Embryonic facial prominence (tissue), 1 donor: ENCODE data around the gene IL26.
"Not testable (repeated sequence)": the region's sequence is repeated elsewhere in the genome, so short reads cannot be mapped to it uniquely, and the experiment has no call there.

ENCODE experiments used
- DNase-seq: peaks from one replicate; pipeline ENCODE4 v3.0.0-alpha.2; 2016; ENCODE audit errors: extremely low spot score

The IL26 gene

DNA sequence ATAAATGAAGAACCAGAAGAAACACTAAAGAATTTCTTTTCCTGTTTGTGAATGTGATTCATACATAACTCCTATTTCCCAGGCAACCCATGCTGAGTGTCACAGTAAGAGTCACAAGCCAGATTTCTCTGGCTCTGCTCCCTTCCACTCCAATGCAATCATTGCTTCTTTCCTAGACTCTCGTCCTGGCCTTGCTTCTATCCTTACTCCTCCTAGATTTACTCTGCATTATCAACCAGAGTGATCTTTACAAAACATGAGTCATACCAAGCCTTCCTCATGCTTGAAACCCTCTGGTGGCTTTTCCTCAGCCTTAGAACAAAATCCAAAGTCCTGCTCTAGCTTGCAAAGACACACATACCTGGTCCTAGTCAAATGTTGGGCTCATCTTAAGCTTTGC, 14.5 kb upstream of the IL26 start:
- no peak for DNase-seq

DNA sequence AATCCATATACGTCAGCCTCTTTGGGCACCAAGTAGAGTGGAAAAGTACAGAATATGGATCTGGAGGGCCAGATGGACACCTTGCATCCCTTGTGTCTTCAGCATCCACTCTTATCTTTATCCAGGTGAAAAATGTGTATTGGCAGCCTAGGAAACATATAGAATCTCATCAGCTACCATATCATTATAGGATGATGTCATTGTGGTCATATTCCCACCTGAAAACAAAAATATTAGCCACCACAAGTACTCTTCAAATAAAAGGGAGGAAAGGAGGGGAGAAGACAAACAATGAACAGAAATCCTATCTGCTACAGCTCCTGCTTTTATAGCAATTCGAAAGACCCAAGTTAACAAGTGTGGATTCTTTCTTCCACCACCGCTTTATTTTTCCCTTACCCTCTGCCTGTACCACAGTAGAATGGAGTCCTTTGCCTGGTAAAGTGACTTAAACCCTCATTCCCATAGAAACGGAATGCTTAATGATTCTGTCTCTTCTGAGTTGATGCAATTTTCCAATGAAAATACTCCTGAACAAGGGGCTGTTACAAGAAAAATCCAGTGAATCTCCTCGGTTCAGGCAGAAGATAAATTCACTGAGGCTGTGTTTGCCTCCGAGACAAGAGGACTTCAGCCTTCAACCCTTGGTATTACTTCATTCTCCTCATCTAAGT, 13.8 kb upstream of the IL26 start:
- DNase-seq, result no peak

DNA sequence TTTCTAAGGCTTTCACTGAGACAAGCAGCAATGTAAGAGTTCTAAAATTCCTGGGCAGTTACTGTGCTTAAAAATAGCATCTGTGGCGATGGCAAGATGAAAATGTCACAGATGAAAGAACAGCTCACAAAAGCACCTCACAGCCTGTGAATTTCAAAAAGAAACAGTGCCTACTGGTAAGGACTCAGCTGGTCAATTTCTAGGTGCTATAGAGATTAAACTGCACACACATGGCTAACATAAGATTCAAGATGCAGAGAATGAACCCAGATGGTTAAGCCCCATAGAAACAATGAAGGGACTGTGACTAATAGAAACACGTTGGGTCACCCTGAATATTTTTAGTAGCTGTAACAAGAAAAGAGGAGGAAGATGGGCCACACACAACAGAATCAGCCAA, 12.0 kb upstream of the IL26 start:
- DNase-seq, result no peak

DNA sequence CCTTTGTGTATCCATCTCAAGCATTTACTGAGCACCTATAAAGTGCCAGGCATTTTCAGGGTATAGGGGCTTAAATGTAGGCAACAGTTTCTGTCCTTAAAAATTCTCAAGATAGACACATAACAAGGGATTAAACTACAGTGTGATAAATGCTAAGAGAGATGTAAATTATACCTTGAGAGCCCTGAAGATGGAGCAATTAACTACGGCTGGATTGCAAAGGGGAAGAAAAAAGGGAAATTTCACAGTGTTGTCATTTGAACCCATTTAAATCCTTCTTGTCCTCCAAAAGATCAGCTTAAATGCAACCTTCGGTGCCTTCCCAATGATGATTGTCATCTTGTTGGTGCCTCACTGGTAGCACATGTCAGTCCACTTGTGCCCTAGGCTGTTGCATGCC, 11.5 kb upstream of the IL26 start:
- DNase-seq, result no peak

DNA sequence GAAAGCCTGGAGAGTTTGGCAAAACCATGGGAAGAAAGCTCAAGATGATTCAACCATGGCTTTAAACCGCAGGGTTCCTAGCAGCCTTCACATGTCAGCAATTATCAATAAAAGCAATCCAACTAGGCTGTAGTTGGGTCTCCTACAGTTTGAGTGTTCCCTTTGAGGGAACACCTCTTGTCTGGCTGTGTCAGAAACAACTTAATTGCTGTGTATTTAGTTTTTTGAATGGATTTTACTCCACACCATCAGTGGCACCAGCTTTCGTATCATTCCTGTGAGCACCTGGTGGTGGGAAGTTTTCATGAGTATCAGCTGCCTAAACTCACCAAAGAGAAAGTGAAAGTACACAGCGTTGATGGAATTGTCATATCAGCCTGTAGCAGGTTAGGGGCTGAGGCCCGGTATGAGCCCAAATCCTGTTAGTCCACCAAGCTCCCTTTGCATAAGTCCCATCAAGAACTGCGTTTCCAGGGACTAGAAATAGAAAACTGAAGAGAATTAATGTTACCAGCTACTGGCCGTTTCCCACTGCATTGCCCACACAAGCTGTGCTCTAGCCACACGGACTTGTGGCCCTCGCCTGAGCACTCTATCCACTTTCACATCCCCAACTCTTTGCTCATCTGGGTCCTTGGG, 10.9 kb upstream of the IL26 start:
- DNase-seq, result no peak

DNA sequence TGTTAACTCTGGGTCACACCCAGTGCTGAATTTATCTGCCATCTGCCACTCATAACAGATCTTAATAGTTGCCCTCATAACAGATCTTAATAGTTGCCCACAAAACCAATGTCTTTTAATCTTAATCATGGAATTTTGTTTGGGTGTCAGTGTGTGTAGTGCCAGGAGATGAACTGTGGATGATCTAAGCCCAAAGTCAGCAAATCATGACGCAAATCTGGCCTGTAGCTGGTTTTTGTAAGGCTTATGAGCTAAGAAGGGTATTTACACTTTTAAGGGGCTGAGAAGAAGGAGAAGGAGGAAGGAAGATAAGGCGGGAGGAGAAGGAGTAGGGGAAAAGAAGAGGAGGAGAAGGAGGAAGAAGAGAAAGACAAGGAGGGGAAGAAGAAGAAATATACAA, 10.0 kb upstream of the IL26 start:
- DNase-seq, result no peak

DNA sequence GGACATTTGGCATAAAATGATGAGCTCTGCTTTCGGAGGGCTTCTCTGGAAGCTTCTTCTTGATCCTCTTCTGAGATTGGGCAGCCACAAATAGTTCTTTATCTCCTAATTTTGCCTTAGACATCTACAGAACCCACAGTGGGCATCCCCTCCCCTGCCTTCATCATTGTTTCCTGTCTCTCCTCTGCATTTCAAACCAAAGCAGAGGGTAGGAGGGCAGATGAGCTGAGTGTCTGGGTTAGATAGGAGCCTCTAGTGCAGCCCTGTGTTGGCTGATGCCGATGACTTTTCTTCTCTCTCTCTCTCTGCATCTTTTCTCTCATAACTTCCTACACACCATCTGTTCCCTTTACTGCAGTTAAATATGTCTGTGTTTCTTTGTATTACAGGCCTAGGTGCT, 8.5 kb upstream of the IL26 start:
- no peak for DNase-seq

DNA sequence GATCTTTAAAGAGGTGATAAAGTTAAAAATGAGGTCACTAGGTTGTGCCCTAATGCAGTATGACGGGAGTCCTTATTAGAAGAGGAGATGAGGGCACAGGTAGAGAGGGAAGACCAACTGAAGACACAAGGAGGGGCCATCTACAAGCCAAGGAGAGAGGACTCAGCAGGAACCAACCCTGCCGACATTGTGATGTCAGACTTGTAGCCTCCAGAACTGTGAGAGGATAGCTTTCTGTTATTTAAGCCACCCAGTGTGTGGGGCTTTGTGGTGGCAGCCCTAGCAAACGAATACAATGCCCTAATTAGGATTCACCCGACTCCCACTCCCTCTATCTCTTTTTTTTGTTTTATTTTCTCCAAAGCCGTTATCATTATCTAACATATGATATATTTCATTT, 7.9 kb upstream of the IL26 start:
- DNase-seq, result no peak

DNA sequence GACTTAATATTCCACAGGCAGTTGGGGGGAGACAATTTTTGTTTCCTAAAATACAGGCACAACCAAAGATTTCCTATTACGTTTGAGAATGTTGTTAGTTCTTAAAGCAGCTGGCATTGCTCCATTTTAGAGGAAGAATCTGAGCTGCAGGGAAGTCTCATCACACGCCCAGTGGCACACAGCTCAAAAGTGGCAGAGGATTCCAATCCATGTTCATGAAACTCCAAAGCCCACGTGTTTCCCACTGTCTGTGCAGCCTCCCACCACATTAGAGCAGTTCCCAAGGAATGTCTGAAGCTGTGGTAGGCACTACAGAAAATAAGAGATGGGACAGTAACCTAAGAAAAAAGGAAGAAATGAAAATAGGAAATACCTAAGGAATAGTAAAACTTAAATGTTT, 6.1 kb upstream of the IL26 start:
- DNase-seq, result no peak

DNA sequence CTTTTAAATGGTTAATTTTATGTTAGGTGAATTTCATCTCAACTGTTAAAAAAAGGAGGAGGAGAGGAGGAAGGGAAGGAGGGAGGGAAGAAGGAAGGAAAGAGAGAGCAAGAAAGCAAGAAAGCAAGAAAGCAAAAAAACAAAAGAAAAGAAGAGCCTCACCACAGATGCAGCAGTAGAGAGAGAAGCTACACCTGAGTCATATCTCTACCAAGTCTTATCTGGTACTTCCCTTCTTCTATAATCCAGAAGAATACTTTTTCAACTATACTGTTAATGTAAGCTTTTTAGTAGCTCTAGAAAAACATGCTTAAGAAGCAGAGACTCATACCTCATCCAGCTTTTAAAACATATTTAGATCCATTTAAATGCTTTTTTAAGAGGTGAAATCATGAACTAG, 5.6 kb upstream of the IL26 start:
- no peak for DNase-seq

DNA sequence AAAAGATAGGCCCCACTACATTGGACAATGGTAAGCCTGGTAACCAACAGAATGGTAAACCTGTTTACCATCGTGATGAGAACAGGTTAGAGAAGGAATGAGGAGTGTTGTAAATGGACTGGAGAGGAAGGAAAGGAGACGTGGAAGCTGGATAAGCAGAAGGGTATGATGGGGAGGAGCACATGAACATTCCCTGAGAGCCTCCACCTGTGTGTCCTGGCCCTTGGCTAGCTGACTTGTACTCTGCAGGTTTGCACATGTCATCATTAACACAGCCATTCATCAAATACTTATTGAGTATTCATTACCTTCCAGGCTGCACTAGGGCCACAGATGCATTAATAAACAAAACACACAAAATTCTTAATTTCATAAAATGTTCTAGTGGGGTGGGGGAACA, 4.3 kb upstream of the IL26 start:
- no peak for DNase-seq

DNA sequence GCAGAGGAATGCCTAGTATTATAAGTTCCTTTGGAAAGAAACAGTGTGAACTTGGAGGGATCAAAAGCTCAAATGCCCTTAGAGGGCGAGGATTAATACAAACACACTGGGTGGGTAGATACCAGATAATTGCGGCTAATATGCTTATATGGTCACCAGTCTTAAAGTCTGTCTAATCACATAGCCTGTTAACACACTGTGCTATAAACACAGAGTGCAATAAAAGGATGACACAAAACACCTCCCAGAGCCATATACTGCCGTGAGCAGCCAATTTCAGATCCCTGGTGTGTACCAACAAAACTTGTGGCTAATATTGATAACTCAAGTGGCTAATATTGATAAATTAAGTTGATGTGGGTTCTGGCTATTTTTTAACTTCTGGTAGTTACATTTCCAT, 1.7 kb upstream of the IL26 start:
- DNase-seq, result no peak

DNA sequence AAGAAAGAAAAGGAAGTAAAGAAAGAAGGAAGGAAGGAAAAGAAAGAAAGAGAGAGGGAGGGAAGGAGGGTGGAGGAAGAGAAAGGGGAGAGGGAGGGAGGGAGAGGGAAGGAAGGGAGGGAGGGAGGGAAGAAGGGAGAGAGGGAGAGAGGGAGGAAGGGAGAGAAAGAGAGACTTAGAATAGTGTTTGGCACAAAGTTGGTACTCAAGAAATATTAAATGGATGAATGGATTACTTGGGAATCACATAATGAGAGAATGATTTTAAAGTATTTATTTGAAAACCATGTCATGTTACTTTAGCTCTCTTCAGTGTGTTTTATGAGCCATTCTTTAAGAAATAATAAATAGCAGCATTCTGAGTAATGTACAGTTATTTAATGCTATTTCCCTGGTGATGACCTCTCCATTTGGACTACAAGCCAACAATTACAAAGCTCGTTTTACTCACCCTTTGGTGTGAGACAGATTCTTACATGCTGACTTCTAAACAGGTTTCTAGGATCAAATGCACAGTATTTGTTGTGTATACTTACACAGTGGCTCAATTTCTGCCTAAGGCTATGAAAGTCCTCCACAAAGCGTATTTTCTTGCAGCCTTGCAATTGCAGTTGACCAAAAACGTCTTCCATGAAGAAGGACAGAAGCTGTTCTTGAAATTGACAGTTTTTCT, 861 bp downstream of the IL26 start:
- DNase-seq, result no peak

DNA sequence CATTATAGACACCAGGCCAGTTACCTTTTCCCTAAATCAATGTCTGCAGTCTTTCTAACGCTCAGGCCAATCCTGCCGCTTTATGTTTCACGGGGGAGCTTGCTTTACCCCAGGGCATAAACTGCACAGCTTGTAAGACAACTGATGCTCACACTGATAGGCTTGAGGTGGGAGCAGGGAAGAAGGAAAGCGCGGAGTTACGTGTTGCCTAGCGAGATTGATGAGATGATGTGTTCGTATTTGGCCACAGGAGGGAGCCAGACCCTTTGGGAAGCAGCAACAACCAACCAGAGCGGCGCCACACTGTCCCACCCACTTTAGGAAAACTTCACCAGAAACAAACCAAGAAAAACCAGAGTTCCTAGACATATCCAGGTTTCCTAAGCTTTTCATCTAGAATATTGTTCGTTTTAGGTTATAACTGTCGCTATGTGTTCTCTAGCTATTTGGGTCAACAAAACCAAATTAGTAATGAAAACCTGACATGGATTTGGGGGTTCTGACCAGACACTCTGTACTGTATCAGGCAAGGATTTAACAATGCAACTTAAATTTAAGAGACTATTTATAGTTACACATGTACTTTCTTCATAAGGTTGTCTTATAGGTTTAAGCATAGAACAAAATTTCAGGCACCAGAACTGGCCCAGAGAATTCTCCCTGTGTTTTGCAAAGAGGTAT, 2.4 kb downstream of the IL26 start:
- DNase-seq, result peak; percentile 65

DNA sequence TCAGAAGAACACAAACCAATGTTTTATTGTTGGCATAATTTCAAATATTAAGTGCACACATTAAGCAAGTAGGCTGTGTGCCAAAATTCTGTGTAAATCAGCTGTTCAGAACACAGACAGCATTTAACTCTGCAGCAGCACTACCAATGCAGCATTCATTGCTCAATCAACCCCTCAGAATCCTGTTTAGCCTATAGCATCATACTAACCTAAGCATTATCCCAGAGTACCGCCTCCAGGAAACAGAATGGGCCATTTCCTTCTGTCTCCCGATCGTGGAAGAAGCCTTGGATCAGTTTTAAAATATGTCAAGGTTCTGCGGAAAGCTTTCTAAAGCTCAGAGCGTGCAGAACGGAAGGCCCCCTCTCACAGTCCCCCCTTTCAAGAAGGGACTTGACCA, 3.3 kb downstream of the IL26 start:
- DNase-seq, result no peak

DNA sequence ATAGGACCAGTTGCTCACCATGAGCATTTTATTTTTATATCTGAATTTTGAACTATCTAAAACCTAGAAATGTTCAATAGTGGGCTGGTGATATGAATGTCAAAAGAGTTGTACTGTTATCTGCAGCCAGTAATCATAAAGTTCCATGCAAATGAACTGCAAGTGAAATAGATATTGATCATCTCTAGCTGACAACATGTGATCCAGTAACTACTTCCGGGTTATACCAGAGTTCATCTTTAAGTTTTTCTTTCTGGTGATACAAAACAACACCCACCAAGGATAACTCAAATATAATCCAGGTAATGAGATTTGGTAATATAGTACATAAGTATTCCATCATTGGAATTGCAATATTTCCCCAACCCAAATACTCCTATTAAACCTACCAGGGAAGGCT, 4.1 kb downstream of the IL26 start:
- no peak for DNase-seq

DNA sequence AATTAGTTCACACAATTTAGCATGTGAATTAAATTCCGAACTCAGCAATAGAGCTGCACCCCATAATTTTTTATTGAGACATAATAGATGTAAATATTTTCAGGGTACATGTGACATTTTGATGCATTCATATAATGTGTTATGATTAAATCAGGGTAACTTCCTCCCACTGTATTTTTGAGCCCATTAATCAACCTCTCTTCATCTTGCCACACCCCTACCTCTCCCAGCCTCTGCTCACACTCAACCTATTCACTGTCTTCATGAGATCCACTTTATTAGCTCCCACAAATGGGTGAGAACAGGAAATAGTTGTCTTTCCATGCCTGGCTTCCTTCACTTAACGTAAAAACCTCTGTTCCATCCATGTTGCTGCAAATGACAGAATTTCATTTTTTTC, 14.7 kb downstream of the IL26 start:
- DNase-seq, result no peak

DNA sequence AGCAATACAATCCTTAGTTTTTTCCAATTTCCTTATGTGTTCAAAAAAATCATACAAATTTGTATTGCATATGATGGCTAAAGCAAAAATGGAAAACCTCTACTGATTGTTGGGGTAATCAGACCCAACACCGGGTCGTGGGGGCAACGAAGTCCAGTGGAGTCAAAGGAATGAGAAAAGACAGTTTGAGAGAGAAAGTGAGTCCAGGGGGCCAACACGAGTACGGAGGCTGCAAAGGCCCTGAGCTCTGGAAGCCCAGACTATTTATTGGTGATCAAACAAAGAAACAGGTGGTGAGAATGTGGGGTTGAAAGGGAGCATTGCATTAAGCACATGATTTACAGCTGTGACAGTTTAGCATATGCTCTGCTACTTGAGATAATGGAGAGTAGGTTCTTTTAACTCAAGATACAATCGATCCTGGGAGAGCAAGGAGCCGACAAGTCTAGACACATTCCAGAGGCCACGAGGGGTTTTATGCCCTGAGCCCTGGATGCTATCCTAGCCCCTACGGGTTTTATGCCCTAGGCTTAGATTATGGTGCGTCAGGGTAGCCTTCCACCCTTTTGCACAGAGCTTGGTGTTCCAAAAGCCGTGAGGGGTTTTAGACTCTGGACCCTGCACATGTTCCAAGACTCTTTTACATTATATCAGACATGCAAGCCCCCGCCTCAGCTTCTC, 16.4 kb downstream of the IL26 start:
- DNase-seq, result not testable (repeated sequence)

DNA sequence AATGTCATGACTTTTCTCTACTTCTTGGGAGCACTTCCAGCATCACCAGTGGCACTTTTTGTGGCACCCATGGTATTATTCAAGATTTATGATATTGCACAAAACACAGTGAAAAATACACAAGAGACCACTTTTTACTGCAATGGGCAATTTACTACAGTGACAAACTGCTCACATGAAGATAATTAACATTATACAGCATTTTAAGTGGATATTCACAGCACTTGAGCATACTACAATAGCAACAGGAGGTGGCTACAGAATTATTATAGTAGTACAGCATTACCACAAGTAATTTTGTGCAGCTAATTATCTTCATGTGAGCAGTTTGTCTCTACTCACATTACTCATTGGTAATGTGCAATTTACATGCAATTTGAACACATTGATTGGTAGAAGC, 18.3 kb downstream of the IL26 start:
- no peak for DNase-seq

DNA sequence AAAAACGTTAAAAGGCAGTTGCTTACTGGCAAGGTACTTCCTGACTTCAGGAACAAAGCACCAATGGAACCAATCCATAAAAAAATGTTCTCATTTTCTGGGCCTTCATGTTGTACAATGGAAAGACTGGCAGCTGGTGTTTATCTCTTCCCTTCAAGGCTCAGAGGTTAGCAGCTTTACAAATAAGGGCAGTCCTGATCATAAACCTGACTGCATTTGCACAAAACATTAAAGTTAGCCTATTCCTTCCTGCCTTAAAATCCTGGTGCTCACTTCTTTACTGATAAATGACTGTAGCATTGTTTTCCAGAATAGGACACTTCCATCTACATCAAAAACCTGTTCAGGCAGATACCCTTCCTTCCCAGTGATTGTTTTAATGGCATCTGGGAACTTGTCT, 19.2 kb downstream of the IL26 start:
- DNase-seq, result no peak

DNA sequence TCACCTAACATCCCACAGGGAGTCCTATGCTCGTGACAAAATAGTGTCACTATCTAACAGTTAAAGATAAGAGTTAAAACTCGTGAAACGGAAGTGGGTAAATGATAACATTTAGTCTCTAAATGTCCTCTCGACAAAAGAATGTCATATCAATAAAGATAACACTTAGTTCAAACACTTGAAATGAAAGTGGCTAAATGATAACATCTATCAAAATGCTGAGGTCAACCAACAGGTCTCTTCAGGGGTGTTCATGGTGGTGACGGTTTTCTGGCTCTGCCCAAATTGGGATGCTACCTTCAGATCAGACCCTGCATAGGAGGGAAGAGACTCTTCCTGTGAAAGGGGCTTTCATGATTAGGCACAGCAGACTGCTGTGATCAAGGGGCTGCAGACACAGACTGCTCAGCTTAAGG, 22.1 kb downstream of the IL26 start:
- DNase-seq, result no peak

DNA sequence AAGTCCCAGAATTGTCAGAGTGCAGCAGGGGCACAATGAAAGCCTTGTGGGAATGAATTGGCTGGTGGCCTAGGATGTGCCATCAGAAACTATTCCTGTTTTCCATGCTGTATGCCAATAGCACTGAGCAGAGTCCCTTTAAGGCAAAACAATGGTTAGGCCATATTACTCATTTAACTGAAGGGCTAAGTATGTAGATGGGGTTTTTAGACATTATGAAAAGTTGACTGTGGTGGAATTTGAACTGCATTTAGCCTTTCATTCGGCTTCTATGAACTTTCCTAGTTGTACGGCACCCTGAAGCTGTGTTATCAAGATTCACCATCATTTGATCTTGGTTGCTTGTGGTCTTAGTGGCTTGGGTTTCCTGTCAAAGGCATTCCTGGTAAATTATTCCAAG, 24.8 kb downstream of the IL26 start:
- DNase-seq, result no peak
